Daoy (cell line): ENCODE measurements around the gene AP3M1. TPM values are rescaled to one million over a fixed set of nuclear protein-coding genes. Genes with fewer than 3 reads are reported as not detected.

Experiments
- DNase-seq: peaks from one replicate; pipeline ENCODE4 v3.0.0-alpha.2; 2015; ENCODE audit warnings: low read depth
- total RNA-seq: library from RNA; depleted of rRNA; stranded (reverse); fragments of >200 nt; shearing (Covaris generic); gene quantifications from 2 replicates; pipeline ENCODE4 v1.2.3, GENCODE V29; 2014; rRNA removed

Gene AP3M1
- total RNA-seq, 1 experiment from 2014 or later = 20.5 TPM

DNA sequence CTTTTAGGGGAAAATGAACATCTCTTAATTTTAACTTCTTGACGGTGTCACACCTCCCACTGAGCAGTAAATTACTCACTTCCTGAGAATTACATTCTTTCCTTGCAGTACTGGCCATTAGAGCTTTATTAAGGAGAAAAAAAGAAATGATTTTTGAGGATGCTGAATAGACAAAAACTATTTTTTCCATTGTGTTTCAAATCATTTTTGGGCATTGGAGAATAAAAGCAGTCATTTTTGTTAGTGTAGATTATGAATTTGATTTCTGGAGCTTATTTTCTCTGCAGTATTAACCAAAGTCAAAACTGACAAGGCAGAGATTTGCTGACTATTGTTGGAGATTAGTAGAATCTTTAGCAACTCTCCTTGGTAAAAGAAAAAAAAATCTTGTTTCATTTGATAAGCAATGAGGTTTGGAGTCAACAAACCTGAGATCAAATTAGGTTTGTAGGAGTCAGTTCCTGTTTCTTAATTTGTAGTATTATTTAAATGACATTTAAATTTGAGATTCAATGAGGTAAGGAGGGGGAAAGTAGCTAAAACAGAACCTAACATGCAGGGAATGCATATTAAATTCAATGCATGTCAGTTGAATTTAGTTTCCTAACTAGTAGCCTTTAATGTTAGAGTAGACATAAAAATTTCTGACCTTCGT lies 70.6 kb downstream of the AP3M1 start:
- DNase-seq = peak; percentile 50

DNA sequence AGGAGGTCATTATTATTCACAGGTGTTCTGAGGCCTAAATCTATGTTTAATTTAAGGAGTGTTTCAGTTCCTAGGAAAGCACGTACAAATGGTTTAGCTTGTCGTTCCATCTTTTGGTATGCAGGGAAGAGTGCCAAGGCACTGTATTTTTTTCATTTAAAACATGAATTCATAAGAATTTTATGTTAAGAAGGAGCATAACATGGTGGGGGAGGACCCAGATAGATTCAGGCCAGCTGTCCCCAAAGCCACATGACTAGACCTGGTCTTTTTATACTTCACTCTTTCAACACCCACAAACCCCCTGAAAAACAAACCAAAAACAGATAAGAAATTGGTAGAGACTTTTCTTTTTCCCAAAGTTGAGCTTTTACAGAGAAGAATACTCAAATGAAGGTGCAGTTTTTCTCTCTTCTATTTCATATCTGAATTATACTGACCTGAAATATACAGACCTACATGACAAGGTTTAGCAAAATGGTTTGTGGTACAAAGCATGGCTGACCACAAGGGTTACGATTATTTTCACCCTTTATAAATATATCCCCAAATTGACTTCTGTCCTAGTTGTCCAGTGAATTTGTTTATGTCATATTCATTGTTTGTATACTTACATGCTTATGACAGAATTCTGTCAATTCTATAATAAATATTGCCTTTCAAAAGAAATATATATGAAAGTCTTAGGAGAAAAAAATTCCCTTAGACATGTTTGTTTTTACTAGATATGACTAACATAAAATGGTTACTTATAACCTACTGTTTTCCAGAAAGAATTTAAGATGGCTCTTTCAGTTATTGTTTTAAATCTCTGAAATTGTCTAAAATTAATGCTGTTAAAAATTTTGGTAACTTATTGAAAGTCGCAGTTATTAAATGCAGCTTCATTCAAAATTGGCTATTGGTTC lies 71.3 kb downstream of the AP3M1 start:
- DNase-seq = peak; percentile 31

DNA sequence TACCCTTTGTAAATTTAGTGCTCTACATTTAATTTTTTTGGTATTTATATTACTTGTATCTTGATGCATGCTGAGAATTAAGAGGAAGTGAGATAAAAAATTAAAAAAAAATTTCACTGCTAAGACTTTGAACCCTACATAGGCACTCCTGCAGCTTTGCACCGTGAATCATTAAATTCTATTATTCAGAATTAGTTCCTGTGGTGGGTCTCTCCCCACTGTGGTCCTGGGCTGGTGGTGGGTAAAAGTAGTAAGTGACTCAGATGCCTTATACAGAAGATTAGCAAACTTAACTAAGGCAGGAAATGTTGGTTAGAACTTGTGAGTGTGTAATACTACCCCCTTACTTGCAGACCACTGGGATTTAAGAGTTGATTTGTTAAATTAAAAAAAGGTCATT lies 72.6 kb downstream of the AP3M1 start:
- peak; percentile 73 for DNase-seq

DNA sequence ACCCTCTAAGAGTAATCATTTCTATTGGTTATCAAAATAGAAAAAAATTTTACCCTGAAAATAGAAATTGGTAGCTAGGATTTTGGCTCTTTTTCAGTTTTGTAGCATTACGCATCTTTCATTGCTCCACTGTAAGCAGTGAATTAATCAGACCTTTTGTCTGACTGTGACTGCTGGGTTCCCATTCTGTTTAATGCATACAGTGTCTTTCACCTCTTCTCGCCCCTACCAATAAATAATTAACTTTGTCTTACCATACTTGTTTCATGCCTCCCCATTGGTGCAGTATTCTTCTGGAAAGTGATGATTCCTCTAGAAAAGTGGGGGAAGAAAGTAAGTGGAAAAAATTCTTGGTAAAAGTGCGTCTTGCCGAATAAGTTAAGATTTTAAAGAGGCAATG lies 73.2 kb downstream of the AP3M1 start:
- DNase-seq = no peak

DNA sequence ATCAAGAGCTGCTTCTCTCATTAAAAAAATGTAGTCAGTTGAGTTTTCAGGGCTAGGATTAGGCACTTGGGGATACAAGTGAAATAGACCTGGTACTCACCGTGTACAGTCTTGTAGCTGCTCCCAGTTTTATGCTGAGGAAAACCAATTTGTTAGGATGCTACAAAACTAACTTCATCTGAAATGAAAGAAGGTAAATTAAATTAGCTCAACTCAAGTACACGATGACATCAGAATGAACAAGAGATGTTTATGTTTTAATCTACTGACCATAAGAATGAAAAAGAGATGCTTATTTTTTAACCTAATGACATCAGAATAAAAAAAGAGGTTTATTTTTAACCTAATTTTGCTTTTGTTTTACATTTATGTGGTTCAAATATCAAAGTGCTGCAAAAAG lies 73.7 kb downstream of the AP3M1 start:
- no peak for DNase-seq

DNA sequence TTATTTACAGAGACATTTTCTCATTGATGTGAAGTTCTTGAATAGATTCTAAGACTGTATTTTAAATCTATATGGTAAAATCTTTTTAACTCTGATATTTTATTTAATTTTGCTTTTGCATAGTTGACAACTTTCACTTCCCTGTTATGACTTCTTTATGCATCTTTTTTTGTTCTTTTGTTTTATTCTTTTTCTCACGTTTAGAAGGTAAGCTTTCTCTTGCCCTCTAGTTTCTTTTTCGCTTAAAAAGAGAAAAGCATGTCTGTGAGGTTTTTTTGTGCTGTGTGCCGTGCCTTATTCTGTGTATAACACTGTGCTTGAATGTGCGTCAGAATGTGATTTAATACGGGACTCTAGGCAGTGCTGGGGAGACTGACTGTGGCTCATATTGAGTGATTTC lies 74.7 kb downstream of the AP3M1 start:
- DNase-seq = no peak

DNA sequence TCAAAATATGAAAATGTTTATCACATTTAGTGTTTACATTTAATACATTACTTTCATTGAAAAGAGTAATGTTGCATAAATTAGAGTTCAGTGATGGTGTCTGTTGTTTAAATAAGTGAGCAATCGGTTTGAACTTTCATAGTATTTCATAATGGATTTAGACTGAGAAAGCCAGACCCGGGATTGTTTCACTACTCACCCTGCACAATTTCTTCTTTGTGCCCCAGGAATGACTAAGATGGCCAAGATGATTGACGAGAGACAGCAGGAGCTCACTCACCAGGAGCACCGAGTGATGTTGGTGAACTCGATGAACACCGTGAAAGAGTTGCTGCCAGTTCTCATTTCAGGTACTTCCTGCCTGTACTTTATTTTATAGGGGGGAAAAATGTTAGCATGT lies 78.1 kb downstream of the AP3M1 start:
- no peak for DNase-seq

DNA sequence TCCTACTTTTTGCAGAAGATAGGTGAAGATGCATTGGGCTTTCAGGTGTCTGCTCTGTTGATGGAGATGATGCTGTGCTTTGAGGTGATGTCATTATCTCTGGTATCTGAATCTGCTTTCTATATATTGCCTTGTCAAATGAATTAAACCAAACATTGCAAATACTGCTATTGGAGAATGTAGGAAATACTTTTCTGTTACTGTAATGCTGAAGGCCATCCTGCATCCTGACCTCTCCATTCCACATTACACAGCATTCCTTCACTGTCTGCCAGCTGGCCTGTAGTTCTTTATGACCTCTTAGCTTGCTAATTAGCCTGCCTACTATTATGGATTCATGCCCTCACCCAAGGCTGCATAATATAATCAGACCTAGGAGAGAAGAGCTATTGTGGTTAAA lies 79.5 kb downstream of the AP3M1 start:
- DNase-seq = no peak

Other genes starting within 250 kb of the AP3M1 start
- gene PLAU, start 239.7 kb downstream of the AP3M1 start, total RNA-seq = 159 and 165 TPM in 2 replicates
- gene VCL, start 152.7 kb downstream of the AP3M1 start, total RNA-seq = 98.4 and 115 TPM in 2 replicates
- gene ADK, start 393 bp upstream of the AP3M1 start, total RNA-seq = 30.5 and 30.7 TPM in 2 replicates